GM19043 (cell line): ENCODE results near the gene CORO2B.

Source experiments
- ATAC-seq: cut with Tn5 transposase; IDR thresholded peaks from one replicate; pipeline ENCODE4 v1.9.1; 2021; ENCODE audit warnings: low read depth; ENCODE audit not compliant: unreplicated experiment

The CORO2B gene

GRCh38 chr15:68589053-68589452 lies 10.3 kb downstream of the CORO2B start:
- ATAC-seq = no peak

GRCh38 chr15:68589783-68590710 lies 11.3 kb downstream of the CORO2B start:
- ATAC-seq = no peak

GRCh38 chr15:68590721-68591389 lies 12.1 kb downstream of the CORO2B start:
- no peak for ATAC-seq

- no peak for ATAC-seq
These were observed 13.3 kb downstream of the CORO2B start for GRCh38 chr15:68592054-68592453.

GRCh38 chr15:68592544-68592943 lies 13.8 kb downstream of the CORO2B start:
- ATAC-seq = no peak

GRCh38 chr15:68593341-68593740 lies 14.5 kb downstream of the CORO2B start:
- ATAC-seq = no peak

- ATAC-seq = no peak
These were observed 15.2 kb downstream of the CORO2B start for GRCh38 chr15:68593828-68594532.

GRCh38 chr15:68594533-68595259 lies 15.9 kb downstream of the CORO2B start:
- no peak for ATAC-seq

- no peak for ATAC-seq
These were observed 16.4 kb downstream of the CORO2B start for GRCh38 chr15:68595260-68595564.

- no peak for ATAC-seq
These were observed 17.0 kb downstream of the CORO2B start for GRCh38 chr15:68595761-68596160.

- ATAC-seq = no peak
These were observed 17.9 kb downstream of the CORO2B start for GRCh38 chr15:68596691-68597090.

- no peak for ATAC-seq
These were observed 18.8 kb downstream of the CORO2B start for GRCh38 chr15:68597581-68597980.

- ATAC-seq = no peak
These were observed 19.7 kb downstream of the CORO2B start for GRCh38 chr15:68598171-68599152.

GRCh38 chr15:68599153-68599545 lies 20.4 kb downstream of the CORO2B start:
- ATAC-seq = no peak

- no peak for ATAC-seq
These were observed 20.8 kb downstream of the CORO2B start for GRCh38 chr15:68599560-68600071.

- no peak for ATAC-seq
These were observed 22.7 kb downstream of the CORO2B start for GRCh38 chr15:68601206-68602197.

GRCh38 chr15:68602459-68603215 lies 23.8 kb downstream of the CORO2B start:
- ATAC-seq = no peak
